Fibroblast of skin of left biceps (primary cell): Measurements from ENCODE around the gene DCP1B.

Experiments
- DNase-seq, 2 experiments: peaks; one replicate each; pipeline ENCODE4 v3.0.0-alpha.2; 2013; ENCODE audit warnings: low read depth in 2 of 2

The DCP1B gene

GRCh38 chr12:1896964-1897363 lies 107.3 kb downstream of the DCP1B start:
- no peak for DNase-seq
